Uterus (tissue), 2 donors: Measurements from ENCODE around the gene TMEM238L.

Source experiments
- CTCF ChIP-seq, 4 experiments: fragments of 200-600 bp in 2 of 4; fragments of 450-650 bp in 2 of 4; sonication (generic) in 2 of 4; IDR thresholded peaks; one replicate each; pipeline ENCODE4 v1.5.1; 2016 to 2019; ENCODE audit warnings: antibody characterized with exemption in 4 of 4, mild to moderate bottlenecking in 2 of 4, moderate library complexity in 1 of 4
- POLR2A ChIP-seq, 2 donors: fragments of 450-650 bp; IDR thresholded peaks; one replicate each; pipeline ENCODE4 v1.6.1; 2016; ENCODE audit warnings: antibody characterized with exemption in 2 of 2, mild to moderate bottlenecking in 1 of 2, moderate library complexity in 1 of 2

- TF ChIP-seq CTCF (IDR thresholded peaks at IDR 0.05) (no peak), POLR2A (IDR thresholded peaks at IDR 0.05) (no peak)
Measured at GRCh38 chr17:10845388-10845751, 41.5 kb upstream of the TMEM238L start.
